Measurements from ENCODE around the gene CTNNA3.

- TF ChIP-seq POLR2A (IDR thresholded peaks at IDR 0.05) (no peak), CTCF (IDR thresholded peaks at IDR 0.05) (no peak)
Measured at GRCh38 chr10:66892871-66893270, 803.1 kb downstream of the CTNNA3 start.
